ENCODE data around the gene USP21.

The USP21 gene

DNA sequence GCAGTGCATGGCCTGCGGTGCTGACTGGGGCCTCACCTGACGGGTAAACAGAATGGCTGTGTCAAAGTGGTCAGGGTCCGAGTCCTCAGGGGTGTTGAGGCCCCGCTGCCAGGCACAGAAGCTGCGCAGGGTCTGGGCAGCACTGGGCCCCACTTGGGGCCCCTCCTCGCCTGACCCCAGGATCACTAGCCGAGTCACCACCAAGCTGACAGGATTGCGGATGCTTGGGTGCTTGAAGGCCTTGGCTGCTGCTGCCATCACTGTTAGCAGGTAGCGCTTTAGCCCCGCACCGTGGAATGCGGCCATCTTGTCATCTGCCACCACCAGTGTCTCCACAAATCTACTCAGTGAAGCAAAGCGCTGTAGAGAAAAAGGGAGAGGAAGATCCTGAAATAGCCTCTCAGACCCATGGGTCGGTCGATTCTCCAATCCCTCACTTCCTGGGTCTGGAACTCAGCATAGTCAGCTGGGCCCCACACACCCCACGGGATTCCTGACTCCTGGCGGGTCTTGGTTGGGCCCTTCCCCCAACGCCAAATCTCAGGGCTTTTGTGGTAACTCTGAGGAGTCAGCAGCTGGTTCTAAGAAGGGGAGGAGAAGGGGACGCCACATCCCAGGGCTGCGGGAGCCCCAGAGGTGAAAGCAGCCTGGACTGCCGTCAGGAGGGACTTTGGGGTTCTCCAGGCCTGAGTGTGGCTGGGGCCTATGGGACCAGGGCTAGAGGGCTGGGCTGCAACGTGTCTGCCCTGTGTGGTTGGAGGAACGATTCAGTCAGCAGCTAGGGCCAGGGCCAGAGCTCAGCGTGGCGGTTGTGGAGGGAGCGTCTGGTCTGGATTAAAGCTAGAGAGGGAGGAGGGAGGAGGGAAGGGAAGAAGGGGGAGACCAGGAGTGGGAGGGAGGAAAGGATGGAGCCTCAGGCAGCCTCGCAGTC lies 37.5 kb downstream of the USP21 start:
- Histone ChIP-seq H3K4me3 (ENCODE audit: low read depth, low read length) (no peak overlapping the region), H3K27me3 (ENCODE audit: control insufficient read depth, insufficient read depth, low read length) (no peaks in the 10 kb centered on the region), H3K27ac (ENCODE audit: low read depth, low read length) (no peak overlapping the region), H3K9me3 (ENCODE audit: control insufficient read depth, insufficient read depth, low read length) (no peaks in the 10 kb centered on the region), H3K9ac (ENCODE audit: low read depth, low read length) (no peak overlapping the region), H3K4me1 (ENCODE audit: control insufficient read depth, insufficient read depth, low read length) (peaks cover 44% of the 10 kb centered on the region), H3K36me3 (ENCODE audit: control insufficient read depth, insufficient read depth, low read length) (no peaks in the 10 kb centered on the region)

DNA sequence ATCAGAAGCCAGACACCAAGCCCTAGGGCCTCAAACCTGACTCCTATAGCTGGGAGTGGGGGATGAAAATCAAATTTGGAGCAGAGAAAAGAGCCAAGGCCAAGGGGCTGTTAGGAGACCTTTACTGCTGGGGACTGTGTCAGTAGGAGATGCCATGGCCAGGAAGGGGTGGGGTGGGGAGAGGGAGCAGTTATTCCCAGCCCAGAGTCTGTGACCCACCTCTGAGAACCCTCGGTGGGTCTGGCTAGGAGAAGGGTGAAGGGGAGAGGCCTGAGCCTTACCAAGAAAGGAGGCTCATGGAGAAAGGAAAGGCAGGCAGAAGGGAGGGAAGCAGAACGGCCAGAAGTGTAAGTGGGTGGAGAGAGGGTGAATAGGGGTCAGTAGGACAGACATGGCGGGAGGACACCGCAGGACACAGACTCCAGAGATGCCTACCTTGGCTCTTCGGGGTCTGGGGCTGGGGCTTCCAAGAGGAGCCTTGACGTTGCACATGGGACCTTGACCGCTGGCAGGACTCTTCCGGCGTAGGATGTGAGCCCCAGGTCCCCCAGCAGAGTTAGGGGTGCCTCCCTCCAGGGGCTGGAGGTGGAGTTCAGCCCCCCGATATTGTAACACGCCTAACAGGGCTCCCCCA lies 38.4 kb downstream of the USP21 start:
- no peak overlapping the region for H3K9ac ChIP-seq (ENCODE audit: low read depth, low read length)
- H3K4me1 ChIP-seq (ENCODE audit: control insufficient read depth, insufficient read depth, low read length) = peaks cover 46% of the 10 kb centered on the region
- H3K36me3 ChIP-seq (ENCODE audit: control insufficient read depth, insufficient read depth, low read length) = no peaks in the 10 kb centered on the region
- H3K9me3 ChIP-seq (ENCODE audit: control insufficient read depth, insufficient read depth, low read length) = no peaks in the 10 kb centered on the region
- H3K27me3 ChIP-seq (ENCODE audit: control insufficient read depth, insufficient read depth, low read length) = no peaks in the 10 kb centered on the region
- H3K27ac ChIP-seq (ENCODE audit: low read depth, low read length) = peak overlapping the region; percentile 5
- H3K4me3 ChIP-seq (ENCODE audit: low read depth, low read length) = no peak overlapping the region

DNA sequence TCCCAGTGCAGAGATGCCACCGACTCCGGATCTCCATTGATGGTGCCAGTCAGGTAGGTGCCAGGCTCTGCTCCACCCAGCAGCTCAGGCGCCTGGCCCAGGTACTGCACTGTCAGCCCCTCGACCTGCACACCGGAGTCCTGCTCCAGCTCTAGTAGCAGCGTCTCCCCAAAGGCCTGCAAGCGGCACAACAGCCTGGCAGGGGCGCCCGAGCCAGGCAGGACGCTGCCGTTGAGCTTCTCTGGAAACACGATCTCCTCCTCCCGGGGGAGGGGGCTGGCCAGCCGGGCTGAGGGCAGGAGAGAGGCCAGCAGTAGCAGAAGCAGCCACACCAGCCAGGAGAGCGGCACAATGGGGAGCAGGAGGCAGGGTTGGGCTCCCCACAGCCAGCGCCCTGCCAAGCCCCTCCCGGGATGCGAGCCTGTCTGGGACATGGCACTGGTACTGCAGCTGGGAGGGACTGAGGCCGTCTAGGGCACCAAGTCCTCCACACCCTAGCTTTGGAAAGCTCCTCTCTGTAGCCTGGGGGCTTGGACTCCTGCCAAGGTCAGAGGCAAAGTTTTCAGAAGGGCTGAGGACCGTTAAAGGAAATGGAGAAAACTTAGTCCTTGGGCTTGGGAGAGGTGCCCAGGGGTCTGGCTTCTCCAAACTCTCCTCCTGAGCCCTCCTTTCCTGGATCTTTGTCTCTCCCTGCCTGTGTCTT lies 39.0 kb downstream of the USP21 start:
- H3K36me3 ChIP-seq (ENCODE audit: control insufficient read depth, insufficient read depth, low read length) = peaks cover 2% of the 10 kb centered on the region; the same call in 1 of the 2 replicates
- H3K27me3 ChIP-seq (ENCODE audit: control insufficient read depth, insufficient read depth, low read length) = no peaks in the 10 kb centered on the region
- H3K9me3 ChIP-seq (ENCODE audit: control insufficient read depth, insufficient read depth, low read length) = no peaks in the 10 kb centered on the region
- peak overlapping the region; percentile 2; the same call in 1 of the 2 replicates for H3K4me3 ChIP-seq (ENCODE audit: low read depth, low read length)
- peak overlapping the region; percentile 32 for H3K27ac ChIP-seq (ENCODE audit: low read depth, low read length)
- 0 out of 2 replicates have a peak overlapping the region, but pooled peaks have one; percentile 0 for H3K9ac ChIP-seq (ENCODE audit: low read depth, low read length)
- peaks cover 46% of the 10 kb centered on the region for H3K4me1 ChIP-seq (ENCODE audit: control insufficient read depth, insufficient read depth, low read length)

DNA sequence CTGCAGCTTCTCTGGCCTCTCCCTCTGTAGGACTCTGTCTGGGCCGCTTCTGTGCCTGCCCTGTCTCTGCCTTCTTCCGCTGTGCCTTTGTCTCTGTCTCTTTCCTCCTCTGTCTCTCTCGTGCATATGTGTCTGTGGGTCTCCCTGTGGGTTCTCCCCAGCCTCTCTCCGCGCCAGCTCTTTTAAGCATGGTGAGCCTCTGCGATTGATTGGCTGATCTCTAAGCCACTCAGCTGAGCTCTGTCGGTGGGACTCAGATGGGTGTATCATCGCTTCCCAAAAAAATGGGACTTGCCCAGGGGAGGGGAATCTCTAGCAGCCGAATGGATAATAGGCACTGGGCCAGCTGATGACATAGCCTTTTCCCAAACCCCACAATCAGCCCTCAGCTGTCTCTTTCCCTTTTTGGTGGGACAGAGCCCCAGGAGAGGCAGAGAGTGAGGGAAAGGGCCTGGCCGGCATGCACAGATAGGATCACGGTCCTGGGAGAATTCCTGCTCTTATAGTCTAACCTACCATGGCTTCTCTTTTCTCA lies 39.7 kb downstream of the USP21 start, which contains the start of gene ADAMTS4:
Gene ADAMTS4, minus strand, starts transcription at position 158 of the 535 bp plus-strand sequence. CDS start 427 bp downstream, outside the sequence.
- Histone ChIP-seq H3K9ac (ENCODE audit: low read depth, low read length) (0 out of 2 replicates have a peak within 1 kb of the TSS, but pooled peaks have one; percentile 0), H3K4me3 (ENCODE audit: low read depth, low read length) (peak within 1 kb of the TSS; percentile 2; the same call in 1 of the 2 replicates), H3K4me1 (ENCODE audit: control insufficient read depth, insufficient read depth, low read length) (peaks cover 46% of the 10 kb centered on the region), H3K27ac (ENCODE audit: low read depth, low read length) (peak within 1 kb of the TSS; percentile 94), H3K36me3 (ENCODE audit: control insufficient read depth, insufficient read depth, low read length) (peaks cover 8% of the 10 kb centered on the region), H3K9me3 (ENCODE audit: control insufficient read depth, insufficient read depth, low read length) (no peaks in the 10 kb centered on the region), H3K27me3 (ENCODE audit: control insufficient read depth, insufficient read depth, low read length) (no peaks in the 10 kb centered on the region)

DNA sequence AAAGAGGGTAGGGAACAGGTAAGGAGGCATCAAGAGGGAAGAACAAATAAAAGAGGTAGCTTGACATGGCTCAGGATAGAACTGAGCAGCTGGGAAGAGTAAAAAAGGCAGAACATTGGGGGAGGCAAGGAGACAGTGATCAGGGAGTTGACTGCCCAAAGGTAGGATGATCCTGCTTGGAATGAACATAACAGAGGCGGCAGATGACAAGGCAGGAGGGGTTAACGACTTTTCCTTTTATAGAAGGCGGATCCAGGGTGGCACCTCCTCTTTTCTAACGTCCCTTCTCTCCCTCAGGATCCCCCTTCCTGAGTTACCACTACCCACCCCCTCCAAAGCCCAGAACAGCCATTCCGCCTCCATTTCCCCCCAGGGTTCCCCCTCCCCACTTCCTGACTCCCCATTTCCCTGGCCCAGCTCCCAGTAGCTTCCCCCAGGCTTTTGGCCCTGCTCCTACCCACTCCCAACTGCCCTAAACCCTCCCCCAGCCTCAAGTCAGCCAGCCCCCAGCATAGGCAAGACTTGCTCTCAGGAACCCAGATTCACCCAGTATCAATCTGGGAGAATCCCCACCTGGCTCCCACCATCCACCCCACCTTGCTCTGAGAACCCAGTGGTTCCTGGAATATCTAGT lies 40.3 kb downstream of the USP21 start:
- H3K9ac ChIP-seq (ENCODE audit: low read depth, low read length) = no peak overlapping the region
- peak overlapping the region; percentile 2; the same call in 1 of the 2 replicates for H3K4me3 ChIP-seq (ENCODE audit: low read depth, low read length)
- no peaks in the 10 kb centered on the region for H3K9me3 ChIP-seq (ENCODE audit: control insufficient read depth, insufficient read depth, low read length)
- H3K27ac ChIP-seq (ENCODE audit: low read depth, low read length) = peak overlapping the region; percentile 94
- no peaks in the 10 kb centered on the region for H3K27me3 ChIP-seq (ENCODE audit: control insufficient read depth, insufficient read depth, low read length)
- H3K36me3 ChIP-seq (ENCODE audit: control insufficient read depth, insufficient read depth, low read length) = peaks cover 14% of the 10 kb centered on the region
- H3K4me1 ChIP-seq (ENCODE audit: control insufficient read depth, insufficient read depth, low read length) = peaks cover 46% of the 10 kb centered on the region

DNA sequence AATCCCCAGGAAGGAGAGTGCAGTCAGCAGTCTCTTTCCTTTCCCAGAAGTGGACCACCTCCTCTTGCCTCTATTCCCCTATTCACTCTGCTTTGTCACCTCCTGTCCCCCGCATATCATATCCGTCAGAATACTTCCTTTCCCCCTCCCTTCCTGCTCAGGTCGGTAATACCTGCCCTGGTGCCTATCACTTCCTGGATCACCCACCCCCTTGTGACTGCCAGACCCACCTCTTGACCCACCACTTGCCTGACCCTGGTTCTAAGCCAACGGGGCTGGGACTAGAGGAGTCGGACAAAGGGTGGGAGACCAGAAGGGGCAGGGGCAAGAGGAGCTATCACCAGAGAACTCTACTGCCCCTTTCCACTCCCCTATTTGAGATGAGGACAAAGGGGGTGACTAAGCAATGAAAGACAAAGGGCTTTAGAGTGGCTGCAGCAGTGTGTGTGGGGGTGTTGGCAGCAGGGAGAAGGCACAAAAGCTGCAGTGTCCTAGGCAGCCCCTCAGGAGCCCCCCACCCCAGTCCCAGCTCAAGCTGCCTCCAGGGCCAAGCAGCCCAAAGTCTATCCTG lies 41.2 kb downstream of the USP21 start:
- Histone ChIP-seq H3K9ac (ENCODE audit: low read depth, low read length) (peak overlapping the region; percentile 40; the same call in 1 of the 2 replicates), H3K4me3 (ENCODE audit: low read depth, low read length) (no peak overlapping the region), H3K27me3 (ENCODE audit: control insufficient read depth, insufficient read depth, low read length) (no peaks in the 10 kb centered on the region), H3K27ac (ENCODE audit: low read depth, low read length) (peak overlapping the region; percentile 94), H3K36me3 (ENCODE audit: control insufficient read depth, insufficient read depth, low read length) (peaks cover 21% of the 10 kb centered on the region), H3K9me3 (ENCODE audit: control insufficient read depth, insufficient read depth, low read length) (no peaks in the 10 kb centered on the region), H3K4me1 (ENCODE audit: control insufficient read depth, insufficient read depth, low read length) (peaks cover 46% of the 10 kb centered on the region)

DNA sequence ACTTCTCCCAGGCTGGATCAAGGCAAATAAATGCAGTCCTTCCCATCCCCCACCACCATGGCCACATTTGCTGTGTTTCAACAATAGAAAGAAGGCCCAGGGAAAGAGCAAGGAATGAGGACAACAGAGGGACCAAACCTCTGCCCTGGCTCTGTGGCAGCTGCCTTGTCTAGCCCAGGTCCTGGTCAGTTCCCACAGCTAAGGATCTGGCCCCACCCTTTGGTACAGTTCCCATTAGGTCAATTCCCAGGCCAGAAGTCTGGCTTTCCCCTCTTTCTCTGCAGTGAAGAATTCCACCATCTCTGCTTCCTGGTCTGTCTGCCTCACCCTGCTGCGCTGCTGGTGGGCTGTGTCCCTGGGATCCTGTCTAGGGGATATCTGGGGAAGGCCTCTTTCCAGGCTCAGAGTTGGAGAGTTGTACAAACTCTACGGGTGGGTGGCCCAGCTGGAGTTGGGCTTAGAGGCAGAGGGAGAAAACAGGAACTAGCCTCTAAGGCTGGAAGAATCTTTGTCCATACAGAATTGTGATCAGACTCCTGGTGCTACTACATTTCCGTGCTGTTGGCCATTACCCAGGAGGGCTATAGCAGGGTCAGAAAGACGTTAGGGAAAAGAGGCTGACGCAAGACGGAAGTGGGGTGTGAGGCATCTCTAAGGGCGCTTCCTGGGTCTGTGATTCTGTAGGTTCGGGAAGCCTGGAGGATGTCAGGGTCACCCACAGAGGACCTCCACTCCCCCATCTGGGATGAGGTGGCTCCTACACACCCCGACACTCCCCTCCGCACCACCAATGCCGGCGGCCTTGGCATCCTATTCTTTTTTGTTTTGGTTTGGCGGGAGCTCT lies 41.9 kb downstream of the USP21 start:
- H3K36me3 ChIP-seq (ENCODE audit: control insufficient read depth, insufficient read depth, low read length) = peaks cover 28% of the 10 kb centered on the region
- 0 out of 2 replicates have a peak overlapping the region, but pooled peaks have one; percentile 3 for H3K4me3 ChIP-seq (ENCODE audit: low read depth, low read length)
- H3K27me3 ChIP-seq (ENCODE audit: control insufficient read depth, insufficient read depth, low read length) = no peaks in the 10 kb centered on the region
- H3K27ac ChIP-seq (ENCODE audit: low read depth, low read length) = peak overlapping the region; percentile 94
- H3K9me3 ChIP-seq (ENCODE audit: control insufficient read depth, insufficient read depth, low read length) = no peaks in the 10 kb centered on the region
- peak overlapping the region; percentile 55 for H3K9ac ChIP-seq (ENCODE audit: low read depth, low read length)
- H3K4me1 ChIP-seq (ENCODE audit: control insufficient read depth, insufficient read depth, low read length) = peaks cover 46% of the 10 kb centered on the region

DNA sequence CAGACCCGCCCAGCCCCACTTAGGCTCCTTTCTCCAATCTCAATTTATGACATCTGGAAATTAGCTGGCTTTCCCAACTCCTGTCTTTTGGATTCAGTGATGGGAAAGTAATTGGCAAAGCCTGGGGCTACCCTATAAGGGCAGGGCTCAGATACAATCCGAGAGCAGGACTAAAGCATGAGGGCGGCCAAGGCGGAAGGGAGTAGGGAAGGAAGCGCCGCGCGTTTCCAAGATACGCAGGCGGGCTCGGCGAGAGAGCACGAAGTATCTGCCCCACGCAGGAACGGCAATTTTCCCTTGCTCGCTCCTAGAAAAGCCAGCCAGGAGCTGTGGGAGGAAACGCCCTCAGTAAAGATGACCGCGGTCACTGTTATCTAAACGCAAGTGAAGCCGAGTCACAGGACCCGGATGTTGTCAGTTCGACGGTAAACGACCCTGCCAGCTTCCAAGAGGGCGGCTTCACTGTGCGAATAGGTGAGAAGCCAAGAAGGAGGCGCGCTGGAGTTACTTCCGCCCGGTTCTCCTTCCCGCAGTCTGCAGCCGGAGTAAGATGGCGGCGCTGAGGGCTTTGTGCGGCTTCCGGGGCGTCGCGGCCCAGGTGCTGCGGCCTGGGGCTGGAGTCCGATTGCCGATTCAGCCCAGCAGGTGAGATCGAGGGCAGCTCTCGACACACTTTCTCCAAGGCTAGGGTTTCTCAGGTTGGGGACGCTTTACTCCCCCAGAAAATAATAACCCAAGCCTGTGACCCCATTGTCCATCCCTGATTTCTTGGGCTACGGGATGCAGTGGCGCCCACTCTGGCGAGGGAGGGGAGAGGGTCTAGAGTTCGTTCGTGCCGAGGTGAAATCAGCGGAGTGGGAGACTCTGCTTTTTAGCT lies 42.8 kb downstream of the USP21 start, which contains the start of gene NDUFS2:
Gene NDUFS2, plus strand, starts transcription at position 532 of the 877 bp plus-strand sequence. Its CDS starts 19 bp downstream, at position 551.
- peaks cover 36% of the 10 kb centered on the region for H3K36me3 ChIP-seq (ENCODE audit: control insufficient read depth, insufficient read depth, low read length)
- H3K4me1 ChIP-seq (ENCODE audit: control insufficient read depth, insufficient read depth, low read length) = peaks cover 46% of the 10 kb centered on the region
- H3K9me3 ChIP-seq (ENCODE audit: control insufficient read depth, insufficient read depth, low read length) = no peaks in the 10 kb centered on the region

More for the DNA sequence above, 42.8 kb downstream of the USP21 start, which contains the start of gene NDUFS2:
- Histone ChIP-seq H3K27me3 (ENCODE audit: control insufficient read depth, insufficient read depth, low read length) (no peaks in the 10 kb centered on the region), H3K9ac (ENCODE audit: low read depth, low read length) (peak within 1 kb of the TSS; percentile 90), H3K27ac (ENCODE audit: low read depth, low read length) (peak within 1 kb of the TSS; percentile 94), H3K4me3 (ENCODE audit: low read depth, low read length) (peak within 1 kb of the TSS; percentile 75)
